HT1080 (cell line): ENCODE results near the gene TIGAR. TPM values are rescaled to one million over a fixed set of nuclear protein-coding genes. Genes with fewer than 3 reads are reported as not detected.

Experiments
- DNase-seq: peaks from one replicate; pipeline ENCODE4 v3.0.0-alpha.2; 2015; ENCODE audit warnings: low read depth
- total RNA-seq: library from RNA; depleted of rRNA; stranded (reverse); fragments of >200 nt; shearing (Covaris generic); gene quantifications from 2 replicates; pipeline ENCODE4 v1.2.3, GENCODE V29; 2014

The TIGAR gene
- total RNA-seq, 1 experiment from 2014 or later = 13.8 TPM

- no peak for DNase-seq
Observed at GRCh38 chr12:4282103-4282891, 38.7 kb upstream of the TIGAR start.

GRCh38 chr12:4282892-4283511 is 38.0 kb upstream of the TIGAR start:
- no peak for DNase-seq

GRCh38 chr12:4283512-4284255 is 37.3 kb upstream of the TIGAR start:
- no peak for DNase-seq

- no peak for DNase-seq
Observed at GRCh38 chr12:4284306-4284705, 36.7 kb upstream of the TIGAR start.

- no peak for DNase-seq
Observed at GRCh38 chr12:4285070-4285469, 35.9 kb upstream of the TIGAR start.

- no peak for DNase-seq
Observed at GRCh38 chr12:4286228-4286627, 34.8 kb upstream of the TIGAR start.

GRCh38 chr12:4286771-4287317 is 34.2 kb upstream of the TIGAR start:
- DNase-seq = no peak

- DNase-seq = peak; percentile 24
Observed at GRCh38 chr12:4287325-4288211, 33.4 kb upstream of the TIGAR start.

GRCh38 chr12:4288296-4289131 is 32.5 kb upstream of the TIGAR start:
- DNase-seq = no peak

GRCh38 chr12:4289231-4289878 is 31.7 kb upstream of the TIGAR start:
- DNase-seq = no peak

GRCh38 chr12:4289998-4290790 is 30.8 kb upstream of the TIGAR start:
- DNase-seq = no peak

GRCh38 chr12:4292341-4293073 is 28.5 kb upstream of the TIGAR start:
- no peak for DNase-seq

- no peak for DNase-seq
Observed at GRCh38 chr12:4293299-4293965, 27.6 kb upstream of the TIGAR start.

- DNase-seq = no peak
Observed at GRCh38 chr12:4293966-4294505, 27.0 kb upstream of the TIGAR start.

GRCh38 chr12:4296751-4297150 is 24.3 kb upstream of the TIGAR start:
- no peak for DNase-seq

GRCh38 chr12:4297617-4298016 is 23.4 kb upstream of the TIGAR start:
- DNase-seq = no peak

GRCh38 chr12:4300883-4301282 is 20.1 kb upstream of the TIGAR start:
- DNase-seq = no peak
